Neural progenitor cell (in vitro differentiated cells): ENCODE results near the gene OXSR1.
"Not testable (repeated sequence)": the region's sequence is repeated elsewhere in the genome, so short reads cannot be mapped to it uniquely, and the experiment has no call there.

Experiments used
- EZH2 ChIP-seq: fragments of 200-600 bp; sonication (generic); IDR thresholded peaks from 2 replicates; pipeline ENCODE4 v1.6.1; 2017; ENCODE audit warnings: antibody characterized with exemption, mild to moderate bottlenecking, moderate library complexity
- EZH2phosphoT487 ChIP-seq: fragments of 200-600 bp; sonication (generic); IDR thresholded peaks from 2 replicates; pipeline ENCODE4 v1.6.1; 2017; ENCODE audit warnings: antibody characterized with exemption
- TF ChIP-seq, protein P1 (sequence below): fragments of 200-600 bp; sonication (generic); IDR thresholded peaks from 2 replicates; pipeline ENCODE4 v1.5.1; 2017; ENCODE audit warnings: antibody characterized with exemption, mild to moderate bottlenecking

DNA sequence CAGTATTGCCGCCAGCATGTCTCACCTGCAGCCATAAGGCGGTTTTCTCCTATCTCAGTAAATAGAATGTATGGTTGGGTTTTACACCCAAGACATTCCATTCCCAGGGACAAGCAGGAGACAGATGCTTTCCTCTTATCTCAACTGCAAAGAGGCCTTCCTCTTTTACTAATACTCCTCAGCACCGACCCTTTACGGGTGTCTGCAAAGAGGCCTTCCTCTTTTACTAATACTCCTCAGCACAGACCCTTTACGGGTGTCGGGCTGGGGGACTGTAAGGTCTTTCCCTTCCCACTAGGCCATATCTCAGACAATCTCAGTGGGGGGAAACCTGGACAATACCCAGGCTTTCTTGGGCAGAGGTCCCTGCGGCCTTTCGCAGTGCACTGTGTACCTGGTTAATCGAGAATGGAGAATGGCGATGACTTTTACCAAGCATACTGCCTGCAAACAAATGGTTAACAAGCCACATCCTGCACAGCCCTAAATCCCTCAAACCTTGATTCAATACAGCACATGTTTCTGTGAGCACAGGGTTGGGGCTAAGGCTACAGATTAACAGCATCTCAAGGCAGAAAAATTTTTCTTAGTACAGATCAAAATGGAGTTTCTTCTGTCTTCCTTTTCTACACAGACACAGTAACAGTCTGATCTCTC is 29.6 kb upstream of the OXSR1 start:
- TF ChIP-seq, protein P1, sequence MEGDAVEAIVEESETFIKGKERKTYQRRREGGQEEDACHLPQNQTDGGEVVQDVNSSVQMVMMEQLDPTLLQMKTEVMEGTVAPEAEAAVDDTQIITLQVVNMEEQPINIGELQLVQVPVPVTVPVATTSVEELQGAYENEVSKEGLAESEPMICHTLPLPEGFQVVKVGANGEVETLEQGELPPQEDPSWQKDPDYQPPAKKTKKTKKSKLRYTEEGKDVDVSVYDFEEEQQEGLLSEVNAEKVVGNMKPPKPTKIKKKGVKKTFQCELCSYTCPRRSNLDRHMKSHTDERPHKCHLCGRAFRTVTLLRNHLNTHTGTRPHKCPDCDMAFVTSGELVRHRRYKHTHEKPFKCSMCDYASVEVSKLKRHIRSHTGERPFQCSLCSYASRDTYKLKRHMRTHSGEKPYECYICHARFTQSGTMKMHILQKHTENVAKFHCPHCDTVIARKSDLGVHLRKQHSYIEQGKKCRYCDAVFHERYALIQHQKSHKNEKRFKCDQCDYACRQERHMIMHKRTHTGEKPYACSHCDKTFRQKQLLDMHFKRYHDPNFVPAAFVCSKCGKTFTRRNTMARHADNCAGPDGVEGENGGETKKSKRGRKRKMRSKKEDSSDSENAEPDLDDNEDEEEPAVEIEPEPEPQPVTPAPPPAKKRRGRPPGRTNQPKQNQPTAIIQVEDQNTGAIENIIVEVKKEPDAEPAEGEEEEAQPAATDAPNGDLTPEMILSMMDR: not testable (repeated sequence)
- not testable (repeated sequence) for TF ChIP-seq EZH2, EZH2phosphoT487
